ENCODE data around the gene GABBR2.

GABBR2 gene

GRCh38 chr9:98318834-98319478, 389.8 kb downstream of the GABBR2 start:
- Mint-ChIP-seq H3K4me1 (no peaks in the 10 kb centered on the region), H3K27me3 (no peaks in the 10 kb centered on the region), H3K27ac (no peak overlapping the region), H3K36me3 (ENCODE audit: low read depth) (no peaks in the 10 kb centered on the region), H3K9me3 (no peaks in the 10 kb centered on the region), H3K4me3 (no peak overlapping the region)
- DNase-seq, result no peak
- ATAC-seq, result no peak

GRCh38 chr9:98318041-98318790, 390.5 kb downstream of the GABBR2 start:
- H3K27me3 Mint-ChIP-seq, result no peaks in the 10 kb centered on the region
- ATAC-seq (no peak), DNase-seq (no peak)
- no peaks in the 10 kb centered on the region for H3K36me3 Mint-ChIP-seq (ENCODE audit: low read depth)
- no peaks in the 10 kb centered on the region for H3K4me1 Mint-ChIP-seq
- H3K9me3 Mint-ChIP-seq, result no peaks in the 10 kb centered on the region
- no peak overlapping the region for H3K27ac Mint-ChIP-seq
- no peak overlapping the region for H3K4me3 Mint-ChIP-seq

GRCh38 chr9:98317134-98317857, 391.4 kb downstream of the GABBR2 start:
- H3K4me3 Mint-ChIP-seq, result no peak overlapping the region
- DNase-seq, result no peak
- H3K9me3 Mint-ChIP-seq, result no peaks in the 10 kb centered on the region
- no peak for ATAC-seq
- H3K36me3 Mint-ChIP-seq (ENCODE audit: low read depth), result no peaks in the 10 kb centered on the region
- no peaks in the 10 kb centered on the region for H3K27me3 Mint-ChIP-seq
- no peaks in the 10 kb centered on the region for H3K4me1 Mint-ChIP-seq
- no peak overlapping the region for H3K27ac Mint-ChIP-seq

- Mint-ChIP-seq H3K27ac (no peak overlapping the region), H3K4me3 (no peak overlapping the region), H3K27me3 (no peaks in the 10 kb centered on the region)
Observed at GRCh38 chr9:98316445-98317133, 392.1 kb downstream of the GABBR2 start.

GRCh38 chr9:98315551-98316060, 393.1 kb downstream of the GABBR2 start:
- H3K36me3 Mint-ChIP-seq (ENCODE audit: low read depth), result no peaks in the 10 kb centered on the region
- no peak overlapping the region for H3K27ac Mint-ChIP-seq
- no peaks in the 10 kb centered on the region for H3K27me3 Mint-ChIP-seq
- no peaks in the 10 kb centered on the region for H3K9me3 Mint-ChIP-seq
- H3K4me3 Mint-ChIP-seq, result no peak overlapping the region
- H3K4me1 Mint-ChIP-seq, result no peaks in the 10 kb centered on the region
- DNase-seq (peak; percentile 82), ATAC-seq (peak; percentile 76)

More at GRCh38 chr9:98316445-98317133, 392.1 kb downstream of the GABBR2 start:
- ATAC-seq (no peak), DNase-seq (no peak)
- Mint-ChIP-seq H3K4me1 (no peaks in the 10 kb centered on the region), H3K36me3 (ENCODE audit: low read depth) (no peaks in the 10 kb centered on the region), H3K9me3 (no peaks in the 10 kb centered on the region)

GRCh38 chr9:98315067-98315453, 393.7 kb downstream of the GABBR2 start:
- ATAC-seq (no peak), DNase-seq (no peak)
- Mint-ChIP-seq H3K4me1 (no peaks in the 10 kb centered on the region), H3K27ac (no peak overlapping the region), H3K4me3 (no peak overlapping the region), H3K9me3 (no peaks in the 10 kb centered on the region), H3K27me3 (no peaks in the 10 kb centered on the region), H3K36me3 (ENCODE audit: low read depth) (no peaks in the 10 kb centered on the region)

- no peak overlapping the region for H3K27ac Mint-ChIP-seq
Observed at GRCh38 chr9:98314381-98315066, 394.2 kb downstream of the GABBR2 start.

GRCh38 chr9:98312365-98312764, 396.4 kb downstream of the GABBR2 start:
- Mint-ChIP-seq H3K36me3 (ENCODE audit: low read depth) (no peaks in the 10 kb centered on the region), H3K4me3 (no peak overlapping the region), H3K27ac (no peak overlapping the region), H3K4me1 (no peaks in the 10 kb centered on the region), H3K9me3 (no peaks in the 10 kb centered on the region), H3K27me3 (no peaks in the 10 kb centered on the region)
- DNase-seq (no peak), ATAC-seq (no peak)

More at GRCh38 chr9:98314381-98315066, 394.2 kb downstream of the GABBR2 start:
- Mint-ChIP-seq H3K27me3 (no peaks in the 10 kb centered on the region), H3K4me1 (no peaks in the 10 kb centered on the region), H3K9me3 (no peaks in the 10 kb centered on the region), H3K36me3 (ENCODE audit: low read depth) (no peaks in the 10 kb centered on the region), H3K4me3 (no peak overlapping the region)
- ATAC-seq (no peak), DNase-seq (no peak)

- no peak for ATAC-seq
- H3K27me3 Mint-ChIP-seq, result no peaks in the 10 kb centered on the region
- no peak overlapping the region for H3K27ac Mint-ChIP-seq
- no peaks in the 10 kb centered on the region for H3K4me1 Mint-ChIP-seq
- H3K9me3 Mint-ChIP-seq, result no peaks in the 10 kb centered on the region
- H3K36me3 Mint-ChIP-seq (ENCODE audit: low read depth), result no peaks in the 10 kb centered on the region
- no peak overlapping the region for H3K4me3 Mint-ChIP-seq
- DNase-seq, result no peak
Observed at GRCh38 chr9:98311541-98311940, 397.2 kb downstream of the GABBR2 start.

GRCh38 chr9:98310752-98311392, 397.9 kb downstream of the GABBR2 start:
- Mint-ChIP-seq H3K9me3 (no peaks in the 10 kb centered on the region), H3K4me3 (no peak overlapping the region), H3K36me3 (ENCODE audit: low read depth) (no peaks in the 10 kb centered on the region), H3K27ac (no peak overlapping the region), H3K4me1 (no peaks in the 10 kb centered on the region), H3K27me3 (no peaks in the 10 kb centered on the region)
- DNase-seq, result no peak
- no peak for ATAC-seq

- Mint-ChIP-seq H3K36me3 (ENCODE audit: low read depth) (no peaks in the 10 kb centered on the region), H3K27ac (no peak overlapping the region), H3K4me1 (no peaks in the 10 kb centered on the region), H3K4me3 (no peak overlapping the region), H3K27me3 (no peaks in the 10 kb centered on the region), H3K9me3 (no peaks in the 10 kb centered on the region)
- no peak for ATAC-seq
- DNase-seq, result no peak
Observed at GRCh38 chr9:98306384-98307145, 402.2 kb downstream of the GABBR2 start.

- Mint-ChIP-seq H3K27ac (no peak overlapping the region), H3K4me3 (no peak overlapping the region)
- no peak for ATAC-seq
Observed at GRCh38 chr9:98304381-98304780, 404.4 kb downstream of the GABBR2 start.

GRCh38 chr9:98303633-98304125, 405.1 kb downstream of the GABBR2 start:
- Mint-ChIP-seq H3K4me1 (no peaks in the 10 kb centered on the region), H3K36me3 (ENCODE audit: low read depth) (no peaks in the 10 kb centered on the region), H3K9me3 (no peaks in the 10 kb centered on the region), H3K27ac (no peak overlapping the region), H3K27me3 (peaks cover 1% of the 10 kb centered on the region), H3K4me3 (no peak overlapping the region)
- DNase-seq, result no peak
- ATAC-seq, result no peak

More at GRCh38 chr9:98304381-98304780, 404.4 kb downstream of the GABBR2 start:
- H3K4me1 Mint-ChIP-seq, result no peaks in the 10 kb centered on the region
- H3K9me3 Mint-ChIP-seq, result no peaks in the 10 kb centered on the region
- H3K27me3 Mint-ChIP-seq, result no peaks in the 10 kb centered on the region
- DNase-seq, result no peak
- H3K36me3 Mint-ChIP-seq (ENCODE audit: low read depth), result no peaks in the 10 kb centered on the region

Data from activated naive CD8-positive, alpha-beta T cell treated with anti-CD3 and anti-CD28 coated beads, Interleukin-2, amount 50 U/mL, for 24 hours (primary cell).